Fibroblast of skin of abdomen (primary cell): Measurements from ENCODE around the gene RHOV. TPM values are rescaled to one million over a fixed set of nuclear protein-coding genes. Genes with fewer than 3 reads are reported as not detected.

Experiments
- DNase-seq: peaks from one replicate; pipeline ENCODE4 v3.0.0-alpha.2; 2013
- polyA plus RNA-seq, 2 experiments: library from polyadenylated mRNA; unstranded; fragments of 120-200 nt; gene quantifications; one replicate each; pipeline ENCODE4 v1.2.1, GENCODE V29; 2013; ENCODE audit not compliant: insufficient read length in 2 of 2

Gene RHOV, protein sequence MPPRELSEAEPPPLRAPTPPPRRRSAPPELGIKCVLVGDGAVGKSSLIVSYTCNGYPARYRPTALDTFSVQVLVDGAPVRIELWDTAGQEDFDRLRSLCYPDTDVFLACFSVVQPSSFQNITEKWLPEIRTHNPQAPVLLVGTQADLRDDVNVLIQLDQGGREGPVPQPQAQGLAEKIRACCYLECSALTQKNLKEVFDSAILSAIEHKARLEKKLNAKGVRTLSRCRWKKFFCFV
- not detected for polyA plus RNA-seq (2013, experiment 1 of 2; ENCODE audit: insufficient read length)
- 0.07 TPM for polyA plus RNA-seq (2013, experiment 2 of 2; ENCODE audit: insufficient read length)

DNA sequence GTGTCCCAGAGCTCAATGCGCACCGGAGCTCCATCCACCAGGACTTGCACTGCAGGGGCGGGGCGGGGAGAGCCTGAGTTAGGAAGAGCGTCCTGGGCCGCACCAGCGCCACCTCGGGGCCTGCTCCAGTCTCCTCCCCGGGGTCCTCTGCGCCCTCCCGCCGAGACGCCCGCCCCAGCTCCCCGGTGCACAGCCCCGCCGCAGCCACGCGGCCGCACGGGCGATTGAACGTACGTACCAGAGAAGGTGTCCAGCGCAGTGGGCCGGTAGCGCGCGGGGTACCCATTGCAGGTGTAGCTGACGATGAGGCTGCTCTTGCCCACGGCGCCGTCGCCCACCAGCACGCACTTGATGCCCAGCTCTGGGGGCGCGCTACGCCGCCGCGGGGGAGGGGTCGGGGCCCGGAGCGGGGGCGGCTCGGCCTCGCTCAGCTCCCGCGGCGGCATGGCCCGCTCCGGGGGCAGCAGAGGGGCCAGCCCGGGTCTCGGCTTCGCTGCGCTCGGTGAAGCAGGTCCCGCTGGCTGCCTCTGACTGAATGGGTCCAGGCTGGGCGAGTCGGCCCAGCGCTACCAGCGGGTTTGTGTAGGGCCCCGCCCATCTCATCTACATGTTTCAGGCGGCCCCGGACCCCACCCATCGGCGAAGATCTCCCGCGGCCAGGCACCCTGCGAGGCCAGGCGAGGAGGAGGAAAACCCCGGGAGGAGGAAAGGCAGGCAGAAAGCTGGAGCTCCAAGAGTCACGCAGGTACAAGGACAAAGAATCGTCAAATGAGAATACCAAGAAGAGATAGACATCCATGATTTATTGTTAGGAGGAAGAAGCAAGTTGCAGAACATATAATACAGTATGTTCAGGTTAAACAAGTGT, at the start of gene RHOV:
RHOV (minus strand) TSS at position 541 of the 868 bp plus-strand sequence; CDS start at position 446, 95 bp downstream.
- peak; percentile 36 for DNase-seq

DNA sequence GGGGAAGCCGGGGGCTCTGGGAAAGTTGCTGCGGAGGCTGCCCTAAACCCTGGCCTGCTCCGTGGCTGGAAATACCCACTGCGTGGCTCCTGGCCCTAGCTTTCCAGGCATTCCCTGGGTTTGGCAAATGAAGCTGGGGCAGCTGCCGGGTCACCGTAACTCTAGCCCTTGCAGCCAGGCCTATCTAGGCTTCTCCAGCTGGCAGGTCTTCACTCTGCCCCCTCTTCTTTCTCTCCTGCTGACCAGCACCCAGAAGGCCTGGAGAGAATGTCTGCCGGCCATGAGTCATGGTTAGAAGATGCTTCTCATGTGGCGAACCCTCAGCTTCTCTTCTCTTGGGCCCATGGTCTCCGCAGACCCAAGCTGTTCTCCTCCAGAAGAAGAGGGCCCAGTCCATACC, 49.5 kb upstream of the RHOV start:
- DNase-seq = no peak

DNA sequence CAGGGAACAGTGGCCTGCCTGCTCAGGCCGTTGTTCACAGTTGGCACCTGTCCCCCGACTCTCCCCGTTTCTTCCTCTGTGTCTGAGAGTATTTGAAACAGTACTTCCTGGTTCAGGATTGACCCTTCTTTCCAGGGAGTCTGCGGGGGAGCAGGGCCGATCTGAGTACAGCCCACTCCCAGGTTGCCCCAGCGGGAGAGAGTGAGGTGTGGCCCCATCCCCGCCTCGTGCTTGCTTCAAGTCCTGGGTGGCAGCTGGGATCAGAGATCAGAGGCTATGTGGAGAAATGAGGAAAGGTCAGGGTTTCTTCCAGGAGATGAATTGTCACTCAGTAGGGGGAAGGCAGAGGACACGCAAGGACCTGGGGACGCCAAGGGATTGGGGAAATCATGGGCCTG, 48.6 kb upstream of the RHOV start:
- DNase-seq = no peak

DNA sequence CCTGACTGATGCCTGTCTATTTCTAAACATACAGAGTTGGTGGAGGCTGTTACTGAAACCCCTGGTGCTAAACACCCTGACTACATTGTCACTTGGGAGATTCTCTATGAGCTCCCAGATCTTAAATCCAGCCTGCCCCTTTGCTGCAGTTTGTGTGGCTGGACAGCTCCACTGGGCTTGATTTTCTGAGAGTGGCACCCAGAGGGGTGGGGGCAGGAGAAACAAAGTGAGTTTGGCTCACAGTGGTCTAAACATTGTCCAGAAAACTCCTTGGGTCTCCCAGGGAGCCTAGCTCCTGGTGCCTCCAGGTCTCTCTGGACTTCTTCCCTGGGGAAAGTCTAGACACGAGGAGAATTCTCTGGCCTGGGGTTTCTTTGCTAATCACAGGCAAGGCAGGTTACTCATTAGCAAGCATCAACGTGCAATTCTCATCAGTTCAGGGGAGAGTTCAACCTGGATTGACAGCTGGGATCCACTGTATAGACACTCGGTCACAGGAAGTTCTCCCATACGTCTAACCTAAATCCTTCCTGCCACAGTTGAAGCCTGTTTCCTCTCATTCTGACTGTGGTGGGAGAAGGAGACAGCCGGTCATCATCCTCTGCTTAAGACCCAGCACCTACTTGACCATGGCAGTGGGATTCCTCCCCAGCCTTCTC, 48.0 kb upstream of the RHOV start:
- DNase-seq = no peak

DNA sequence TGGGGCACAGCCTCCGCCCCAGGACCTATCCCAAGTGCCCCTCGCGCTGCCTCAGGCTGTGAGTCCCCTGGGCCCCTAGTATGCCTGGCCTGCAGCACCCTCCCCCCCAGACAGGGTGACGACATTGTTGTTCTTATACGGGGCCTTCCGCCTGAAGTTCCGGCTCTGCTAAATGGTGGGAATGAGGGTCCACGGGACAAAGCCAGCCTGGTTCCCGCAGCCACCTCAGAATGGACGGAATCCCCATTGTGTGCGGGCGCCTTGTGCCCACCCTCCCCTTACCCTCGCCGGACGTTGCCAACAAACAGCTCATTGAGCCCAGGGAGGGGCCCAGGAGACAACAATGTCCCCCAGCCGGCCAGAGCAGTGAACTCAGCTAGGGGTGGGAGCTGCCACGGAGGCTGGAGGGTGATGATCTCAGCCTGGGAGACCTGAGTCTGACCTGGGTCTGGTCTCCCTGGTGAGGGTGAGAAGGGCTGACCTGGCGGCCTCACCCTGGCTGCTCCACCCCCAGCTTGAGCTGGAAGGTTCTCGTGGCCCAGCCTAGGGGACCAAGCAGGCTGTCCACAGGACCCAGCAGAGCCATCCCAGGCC, 44.9 kb upstream of the RHOV start:
- DNase-seq = no peak

DNA sequence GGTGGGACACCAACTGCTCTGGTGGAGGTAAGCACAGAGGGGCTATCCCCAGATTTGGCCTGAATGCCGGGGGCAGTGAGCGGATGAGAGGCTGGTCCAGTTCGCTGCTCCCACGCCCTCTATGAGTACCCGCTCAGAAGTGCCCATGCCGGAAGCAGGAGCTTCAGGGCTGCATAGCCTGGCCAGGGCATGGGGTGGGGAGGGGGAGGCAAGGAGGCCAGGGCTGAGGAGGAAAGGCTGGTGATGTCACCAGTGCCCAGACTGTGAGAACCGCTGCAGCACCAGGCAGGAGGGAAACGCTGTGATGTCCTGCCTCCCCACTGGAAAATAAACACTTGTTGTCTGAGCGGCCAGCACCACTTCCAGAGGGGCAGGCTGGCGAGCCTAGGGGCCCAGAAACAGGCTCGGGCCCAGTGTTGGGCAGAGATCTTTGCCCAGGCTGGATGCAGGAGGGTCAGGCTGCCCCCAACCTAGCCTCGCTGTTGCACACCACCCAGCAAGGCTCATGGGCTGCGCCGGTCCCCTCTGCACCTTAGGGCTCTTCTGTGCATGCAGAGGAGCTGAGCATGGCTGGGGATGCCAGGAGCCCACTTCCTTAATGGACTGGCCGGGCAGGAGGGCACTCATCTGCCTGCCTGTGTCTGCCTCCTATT, 44.2 kb upstream of the RHOV start:
- no peak for DNase-seq

DNA sequence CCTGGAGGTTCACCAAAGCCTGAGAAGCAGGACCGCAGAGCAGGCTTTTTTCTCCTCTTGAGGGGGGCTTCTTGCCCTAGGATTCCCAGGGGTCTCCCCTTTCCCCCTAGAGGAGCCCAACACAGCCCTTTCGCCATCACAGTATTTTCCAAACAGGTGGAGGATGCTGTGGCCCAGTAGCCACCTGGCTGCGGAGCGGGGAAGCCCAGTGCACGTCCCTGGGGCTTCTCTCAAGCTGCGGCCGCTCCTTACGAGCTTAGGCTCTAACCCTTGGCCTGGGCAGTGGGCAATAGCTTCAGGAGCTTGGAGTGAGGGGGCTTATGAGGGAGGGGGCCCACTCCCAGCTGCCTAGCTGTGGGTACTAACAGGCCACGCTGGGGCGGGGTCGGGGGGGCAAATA, 43.6 kb upstream of the RHOV start:
- no peak for DNase-seq

DNA sequence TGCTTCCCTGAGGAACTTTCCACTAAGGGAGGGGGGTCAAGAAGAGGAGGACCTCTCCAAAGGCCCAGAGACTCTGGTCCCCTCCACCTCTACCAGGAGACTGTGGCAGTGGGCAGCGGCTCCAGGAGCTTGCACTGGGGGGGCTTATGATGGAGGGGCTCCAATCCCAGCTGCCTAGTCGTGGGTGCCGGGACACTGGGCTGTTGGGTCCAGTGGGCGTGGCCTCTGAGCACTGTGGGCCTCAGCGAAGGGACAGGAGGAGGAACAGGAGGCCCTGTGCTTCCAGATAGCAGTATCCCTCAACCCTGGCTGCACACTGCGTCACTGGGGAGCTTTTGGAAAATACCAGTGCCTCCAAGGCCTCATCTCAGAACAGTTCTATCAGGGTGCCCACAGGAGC, 41.6 kb upstream of the RHOV start:
- DNase-seq = no peak

DNA sequence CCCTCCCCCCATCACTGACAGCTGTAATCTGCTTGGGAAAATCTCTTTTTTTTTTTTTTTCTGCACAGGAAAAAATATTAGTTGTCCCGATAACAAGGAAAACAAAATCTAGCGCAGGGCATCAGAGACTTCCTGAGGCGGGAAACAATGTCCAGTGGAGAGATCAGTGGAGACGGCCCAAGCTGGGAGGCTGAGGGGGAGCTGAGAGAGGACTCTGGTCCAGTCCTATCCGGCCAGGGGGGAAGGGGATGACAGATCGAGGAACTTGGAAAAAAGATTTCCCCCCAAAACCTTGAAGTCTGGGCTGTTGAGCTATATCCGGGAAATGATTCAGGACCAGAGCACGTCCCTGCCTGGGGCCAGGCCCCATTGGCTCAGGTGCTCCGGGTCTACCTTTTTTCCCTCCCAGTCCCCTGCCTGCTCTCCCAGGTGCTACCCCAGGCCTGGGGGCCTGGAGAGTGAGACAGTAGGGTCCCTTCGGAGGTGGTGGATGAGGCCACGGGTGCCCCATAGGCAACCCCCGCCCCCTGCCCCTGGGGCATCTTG, 41.2 kb upstream of the RHOV start:
- DNase-seq = no peak

DNA sequence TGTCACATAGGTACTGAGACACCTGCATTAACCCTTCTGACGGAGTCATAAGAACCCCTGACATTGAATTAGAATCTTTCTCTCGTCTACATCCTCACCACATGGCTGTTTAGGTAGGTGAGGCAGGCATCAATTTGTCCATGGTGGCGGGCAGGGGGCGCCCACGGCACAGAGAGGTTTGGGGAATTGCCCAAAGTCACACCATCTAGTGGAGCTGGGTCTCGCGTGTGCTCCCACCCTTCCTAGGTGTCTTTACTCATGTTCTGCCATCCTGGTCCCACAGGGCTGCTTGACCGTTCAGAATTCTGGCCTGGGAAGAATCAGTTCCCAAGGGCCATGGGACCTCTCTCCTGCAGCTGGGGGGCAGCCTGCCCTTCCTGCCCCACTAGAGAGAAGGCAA, 40.5 kb upstream of the RHOV start:
- no peak for DNase-seq

DNA sequence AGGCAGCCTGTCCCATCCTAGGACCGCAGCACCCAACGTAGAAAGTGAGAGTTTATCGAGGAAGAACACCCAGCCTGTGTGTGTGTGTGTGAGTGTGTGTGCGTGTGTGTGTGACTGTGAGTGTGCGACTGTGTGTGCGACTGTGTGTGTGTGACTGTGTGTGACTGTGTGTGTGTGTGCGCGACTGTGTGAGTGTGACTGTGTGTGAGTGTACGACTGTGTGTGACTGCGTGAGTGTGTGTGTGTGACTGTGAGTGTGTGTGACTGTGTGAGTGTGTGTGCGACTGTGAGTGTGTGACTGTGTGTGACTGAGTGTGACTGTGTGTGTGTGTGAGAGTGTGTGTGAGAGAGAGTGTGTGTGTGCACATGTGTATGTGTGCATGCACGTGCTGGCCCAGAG, 40.0 kb upstream of the RHOV start:
- DNase-seq = no peak

DNA sequence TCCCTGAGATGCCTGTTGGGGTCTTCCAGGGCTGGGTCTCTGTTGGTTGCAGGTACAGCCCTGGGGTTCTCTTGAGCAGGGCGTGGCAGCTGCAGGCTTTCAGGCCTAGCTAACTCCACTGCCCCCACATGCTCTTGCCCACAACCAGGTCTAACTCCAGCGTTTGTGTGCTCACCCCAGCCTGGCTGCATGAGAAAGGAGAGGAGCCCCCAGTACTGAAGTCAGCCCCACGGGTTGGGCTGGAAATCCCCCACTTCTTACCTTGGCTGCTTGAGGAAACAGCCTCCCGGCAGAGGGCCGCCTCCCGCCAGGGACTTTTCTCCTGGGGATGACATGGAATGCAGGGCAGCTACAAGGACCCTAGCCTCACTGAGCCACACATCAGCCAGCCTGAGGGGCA, 38.4 kb upstream of the RHOV start:
- DNase-seq = no peak

DNA sequence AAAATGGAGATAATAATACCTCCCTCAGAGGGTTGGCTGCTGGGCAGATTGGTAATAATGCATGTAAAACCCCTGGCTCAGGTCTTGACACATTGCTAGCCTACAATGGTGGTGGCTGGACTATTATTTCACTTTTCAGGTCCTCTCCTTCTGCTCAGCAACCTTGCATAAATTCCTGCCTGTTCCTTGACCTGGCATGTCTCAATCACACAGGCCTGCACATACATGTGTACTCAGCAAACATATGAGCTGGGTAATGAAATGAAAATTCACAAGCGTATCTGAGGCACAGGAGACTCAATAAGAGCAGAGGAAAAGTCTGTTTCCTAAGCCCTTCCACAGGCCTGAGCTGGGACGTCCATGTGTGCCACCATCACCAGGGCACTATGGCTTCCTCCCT, 37.7 kb upstream of the RHOV start:
- no peak for DNase-seq

DNA sequence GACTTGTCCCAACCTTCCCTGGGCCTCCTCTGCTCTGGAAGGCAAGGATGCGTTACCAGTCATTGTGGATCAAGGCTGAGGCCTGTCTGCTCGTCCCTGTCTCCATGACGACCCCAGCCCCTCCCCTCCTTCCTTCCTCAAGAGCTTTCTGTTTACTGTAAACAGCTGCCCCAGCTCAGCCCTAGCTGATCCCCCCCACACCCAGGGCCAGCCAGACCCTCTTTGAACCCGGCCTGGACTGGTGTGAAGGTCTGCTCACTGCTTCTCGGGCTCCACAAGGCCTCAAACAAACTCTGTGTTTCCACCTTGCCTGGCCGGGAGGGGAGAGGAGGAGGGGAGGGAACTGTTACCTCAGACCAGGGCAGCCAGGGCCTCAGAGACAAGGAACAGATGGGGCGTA, 37.1 kb upstream of the RHOV start:
- no peak for DNase-seq

DNA sequence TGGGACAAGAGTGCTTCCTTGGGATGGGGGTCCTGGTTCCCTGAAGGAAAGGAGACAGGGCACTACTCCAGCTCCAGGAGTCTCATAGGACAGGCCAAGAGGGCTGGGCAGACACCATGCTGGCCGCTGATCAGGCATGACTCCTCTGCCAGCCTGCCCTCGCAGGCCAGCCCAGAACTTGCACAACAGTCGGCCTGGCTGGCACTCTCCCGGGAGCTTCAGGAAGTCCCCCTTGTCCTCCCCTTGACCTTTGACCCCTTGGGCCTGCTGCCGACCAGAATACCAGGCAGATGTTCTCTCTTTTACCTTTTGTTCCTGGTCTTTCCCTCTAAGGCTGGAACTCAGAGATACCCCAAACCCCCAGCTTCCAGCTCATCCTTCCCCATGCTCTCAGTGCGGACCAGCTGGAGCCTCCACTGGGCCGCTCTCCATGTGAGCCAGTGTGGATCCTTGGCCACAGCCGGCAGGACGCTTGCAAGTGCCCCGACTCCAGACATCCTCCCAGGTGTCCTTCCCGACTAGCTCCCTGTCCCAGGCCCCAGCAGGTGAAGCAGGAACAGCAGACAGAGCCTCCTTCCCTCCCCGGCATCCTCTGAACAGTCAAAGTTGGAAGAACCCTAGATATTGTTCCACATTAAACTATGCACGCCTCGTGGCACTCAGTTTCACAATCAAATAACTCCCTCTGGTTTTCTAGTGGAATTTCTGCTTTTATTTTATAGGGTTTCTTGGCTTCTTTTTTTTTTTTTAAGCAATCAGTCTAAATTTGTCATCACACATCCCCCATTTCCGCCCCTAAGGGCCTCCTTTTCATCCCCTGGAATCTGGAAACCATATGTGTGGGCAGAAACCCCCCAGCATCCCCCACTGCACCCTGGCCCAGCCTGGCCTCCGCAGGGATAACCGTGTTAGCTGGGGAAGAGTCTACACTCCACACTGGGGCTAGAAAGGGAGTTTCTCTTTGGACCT, 35.9 kb upstream of the RHOV start:
- DNase-seq = peak; percentile 85

DNA sequence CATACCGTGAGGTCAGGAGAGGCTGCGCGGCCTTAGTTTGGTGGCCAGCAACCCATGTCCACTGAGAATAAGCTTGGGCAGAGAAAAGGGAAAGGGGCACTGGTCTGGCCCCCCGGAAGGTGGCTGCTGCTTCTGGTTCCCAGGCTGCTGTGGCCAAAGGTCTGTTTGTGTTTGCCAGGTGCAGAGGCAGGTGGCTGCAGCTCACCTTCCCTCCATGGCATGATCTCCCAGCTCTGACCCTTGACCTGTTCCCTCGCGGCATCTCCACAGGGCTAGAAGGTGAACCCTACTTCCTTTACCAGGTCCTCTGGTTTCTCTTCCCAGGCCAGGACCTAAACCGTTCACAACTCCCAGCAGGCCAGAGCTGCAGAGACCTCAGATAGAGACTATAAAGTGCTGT, 34.1 kb upstream of the RHOV start:
- no peak for DNase-seq

DNA sequence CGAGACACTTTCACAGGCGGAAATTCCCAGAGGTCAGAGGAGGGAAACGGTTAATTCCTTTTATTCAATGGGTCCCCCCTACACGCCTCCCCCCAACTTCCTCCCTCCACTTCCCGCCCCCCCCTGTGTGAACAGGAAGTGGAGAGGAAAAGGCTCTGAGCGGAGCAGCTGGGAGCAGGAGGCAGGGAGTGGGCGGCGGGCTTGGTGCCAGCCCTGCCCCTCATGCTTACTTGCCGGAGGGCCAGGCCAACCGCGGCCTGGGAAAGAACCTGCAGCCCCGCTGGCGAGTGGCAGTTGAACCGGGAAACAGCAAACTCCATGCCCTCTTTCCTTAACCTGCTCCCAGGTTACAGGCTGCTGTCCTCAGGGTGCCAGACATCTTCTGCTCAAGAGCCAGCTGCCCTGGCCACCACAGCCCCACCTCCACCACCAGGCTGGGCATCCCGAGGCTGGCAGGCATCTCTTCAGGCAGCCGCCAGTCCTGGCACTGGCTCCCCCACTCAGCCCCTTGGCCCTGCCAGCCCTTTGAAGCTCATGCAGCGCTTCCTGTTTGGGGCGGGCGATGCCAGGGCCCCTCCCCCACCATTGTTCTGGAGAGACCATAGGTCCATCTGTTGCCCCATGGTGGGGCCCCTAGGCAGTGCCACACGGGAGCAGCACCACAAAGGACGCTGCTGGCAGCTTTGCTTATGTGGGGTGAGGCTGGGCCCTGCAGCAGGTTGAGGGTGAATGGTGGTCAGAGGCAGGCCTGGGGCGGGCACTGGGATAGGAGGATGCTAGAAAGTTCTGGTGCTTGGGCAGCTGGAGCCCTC, 33.2 kb upstream of the RHOV start:
- DNase-seq = peak; percentile 17

DNA sequence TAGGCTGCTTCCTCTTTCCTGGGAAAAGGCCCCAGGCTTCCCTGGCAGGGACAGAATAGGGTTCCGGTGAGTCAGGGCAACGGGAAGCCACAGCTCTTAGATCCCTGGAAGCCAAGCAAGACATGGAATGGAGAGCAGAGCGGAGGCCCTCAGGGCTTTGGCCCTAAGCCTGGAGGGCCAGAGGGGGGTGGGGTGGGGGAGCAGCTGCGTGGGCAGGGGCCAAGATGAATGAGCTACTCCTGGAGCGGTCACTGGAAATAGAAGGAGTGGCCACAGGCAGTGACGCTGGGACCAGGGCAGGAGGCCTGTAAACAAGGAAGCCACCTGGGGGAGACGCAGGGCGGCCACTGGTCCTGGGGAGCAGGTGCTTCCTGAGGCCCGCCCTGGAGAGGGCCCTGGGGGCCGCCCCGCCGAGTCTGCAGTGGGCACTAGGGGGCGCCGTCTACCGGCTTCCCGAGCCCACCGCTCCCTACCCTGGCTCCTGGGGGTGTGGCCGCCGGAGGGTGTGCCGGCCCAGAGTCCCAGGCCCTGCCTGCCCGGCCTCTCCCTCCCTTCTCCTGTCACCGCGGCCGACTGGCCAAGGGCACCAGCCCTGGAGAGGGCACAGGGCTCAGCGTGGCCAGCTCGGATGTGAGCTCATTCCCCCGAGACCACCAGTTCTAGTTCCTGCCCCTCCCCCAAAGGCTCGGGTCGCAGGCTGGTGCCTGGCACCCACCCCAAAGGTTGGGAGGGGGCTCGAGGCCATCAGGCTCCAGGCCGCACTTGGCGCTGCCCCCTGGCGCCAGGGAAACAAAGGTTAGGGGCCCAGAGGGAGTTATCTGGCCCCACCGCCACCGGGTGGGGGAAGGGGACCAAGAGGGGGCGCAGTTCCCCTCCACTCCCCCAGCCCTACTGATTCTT, 32.3 kb upstream of the RHOV start:
- DNase-seq = peak; percentile 88
